NCI-H1930 (cell line): ENCODE results near the gene IFI27.
"Not testable (repeated sequence)": the region's sequence is repeated elsewhere in the genome, so short reads cannot be mapped to it uniquely, and the experiment has no call there.

Experiments
- DNase-seq, 2 experiments: peaks; one replicate each; lab custom pipeline; 2025; lab: John Stamatoyannopoulos, UW

The IFI27 gene

GRCh38 chr14:94156143-94156542, 45.6 kb downstream of the IFI27 start:
- not testable (repeated sequence) for DNase-seq

- no peak for DNase-seq
These were observed 46.7 kb downstream of the IFI27 start for GRCh38 chr14:94157197-94157596.

- no peak for DNase-seq
These were observed 47.8 kb downstream of the IFI27 start for GRCh38 chr14:94158239-94158883.

- no peak for DNase-seq
These were observed 50.5 kb downstream of the IFI27 start for GRCh38 chr14:94161058-94161457.

- DNase-seq: no peak
These were observed 51.4 kb downstream of the IFI27 start for GRCh38 chr14:94161981-94162380.

- DNase-seq: no peak
These were observed 51.9 kb downstream of the IFI27 start for GRCh38 chr14:94162466-94162865.

- DNase-seq: no peak
These were observed 53.3 kb downstream of the IFI27 start for GRCh38 chr14:94163796-94164195.

GRCh38 chr14:94164685-94165431, 54.3 kb downstream of the IFI27 start:
- no peak for DNase-seq

- DNase-seq: no peak
These were observed 55.2 kb downstream of the IFI27 start for GRCh38 chr14:94165744-94166143.
